Measurements from ENCODE around the gene SFXN4.

DNA sequence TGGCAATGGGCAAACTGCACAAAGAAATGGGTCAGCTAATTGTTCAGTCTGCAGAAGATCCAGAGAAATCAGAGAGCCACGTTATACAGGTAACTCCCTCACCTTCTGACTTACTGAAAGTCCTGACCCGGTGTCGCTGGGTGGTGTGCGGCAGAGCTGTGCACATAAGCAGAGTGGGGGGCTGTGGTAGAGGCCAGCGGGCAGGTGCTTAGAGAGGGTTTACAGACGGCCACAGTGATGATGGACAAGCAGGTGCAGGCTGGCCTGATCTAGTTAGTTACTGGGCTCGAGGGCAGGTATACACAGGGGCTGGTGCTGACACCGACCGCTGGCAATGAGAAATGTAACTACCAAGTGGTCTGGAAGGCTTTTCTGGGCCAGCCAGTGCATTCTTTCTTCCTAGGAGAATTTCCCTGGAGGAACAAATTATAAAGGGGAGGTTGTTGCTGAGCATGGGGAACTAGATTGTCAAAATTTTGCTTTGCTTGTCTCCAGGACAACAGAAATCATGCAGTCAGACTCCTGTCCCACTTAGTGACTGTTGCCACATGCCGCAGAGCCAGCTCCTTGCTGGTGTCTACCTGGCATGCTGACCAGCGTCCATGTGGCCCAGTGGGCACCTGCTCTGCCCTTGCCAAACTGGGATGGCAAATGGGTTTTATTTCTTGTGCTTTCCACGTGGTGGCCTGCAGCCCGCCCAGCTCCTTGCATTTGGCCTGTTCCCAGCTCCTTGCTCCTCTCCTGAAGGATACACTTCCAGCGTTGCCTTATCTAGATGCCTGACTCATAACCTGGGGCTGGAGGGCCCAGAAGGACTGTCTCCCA lies 32.8 kb downstream of the SFXN4 start:
- no peak for TF ChIP-seq POLR2A (IDR thresholded peaks at IDR 0.05)
- TF ChIP-seq, protein P1, sequence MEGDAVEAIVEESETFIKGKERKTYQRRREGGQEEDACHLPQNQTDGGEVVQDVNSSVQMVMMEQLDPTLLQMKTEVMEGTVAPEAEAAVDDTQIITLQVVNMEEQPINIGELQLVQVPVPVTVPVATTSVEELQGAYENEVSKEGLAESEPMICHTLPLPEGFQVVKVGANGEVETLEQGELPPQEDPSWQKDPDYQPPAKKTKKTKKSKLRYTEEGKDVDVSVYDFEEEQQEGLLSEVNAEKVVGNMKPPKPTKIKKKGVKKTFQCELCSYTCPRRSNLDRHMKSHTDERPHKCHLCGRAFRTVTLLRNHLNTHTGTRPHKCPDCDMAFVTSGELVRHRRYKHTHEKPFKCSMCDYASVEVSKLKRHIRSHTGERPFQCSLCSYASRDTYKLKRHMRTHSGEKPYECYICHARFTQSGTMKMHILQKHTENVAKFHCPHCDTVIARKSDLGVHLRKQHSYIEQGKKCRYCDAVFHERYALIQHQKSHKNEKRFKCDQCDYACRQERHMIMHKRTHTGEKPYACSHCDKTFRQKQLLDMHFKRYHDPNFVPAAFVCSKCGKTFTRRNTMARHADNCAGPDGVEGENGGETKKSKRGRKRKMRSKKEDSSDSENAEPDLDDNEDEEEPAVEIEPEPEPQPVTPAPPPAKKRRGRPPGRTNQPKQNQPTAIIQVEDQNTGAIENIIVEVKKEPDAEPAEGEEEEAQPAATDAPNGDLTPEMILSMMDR (IDR thresholded peaks at IDR 0.05 in 8 of 11, conservative IDR thresholded peaks at IDR 0.05 in 3 of 11), result no peak
- TF ChIP-seq POLR2AphosphoS5 (IDR thresholded peaks at IDR 0.05), result peak in 2 of 3 donors; percentile 10 to 31

Measured in spleen (tissue), 7 donors.